Esophagus squamous epithelium (tissue), 5 donors: ENCODE data around the gene MEIS2. TPM values are rescaled to one million over a fixed set of nuclear protein-coding genes. Genes with fewer than 3 reads are reported as not detected.

ENCODE experiments used
- DNase-seq: peaks from one replicate; lab custom pipeline; 2025; lab: John Stamatoyannopoulos, UW
- H3K27ac ChIP-seq, 4 donors: fragments of 200-600 bp; sonication (generic); one replicate each; pipeline ENCODE4 v1.5.1; 2016 to 2019; ENCODE audit warnings: mild to moderate bottlenecking in 1 of 4
- H3K27me3 ChIP-seq, 4 donors: fragments of 200-600 bp; sonication (generic); 1 replicate in 3 of 4; 2 replicates in 1 of 4; pipeline versions ENCODE4 v1.5.1 to v1.6.0; 2017 to 2021; ENCODE audit warnings: antibody characterized with exemption in 1 of 4
- H3K36me3 ChIP-seq, 3 donors: fragments of 200-600 bp; sonication (generic); one replicate each; pipeline ENCODE4 v1.5.1; 2016 to 2019
- H3K4me1 ChIP-seq, 3 donors: fragments of 200-600 bp; sonication (generic); one replicate each; pipeline ENCODE4 v1.5.1; 2017 to 2019
- H3K4me3 ChIP-seq, 4 donors: fragments of 200-600 bp; sonication (generic); 1 replicate in 3 of 4; 2 replicates in 1 of 4; pipeline ENCODE4 v1.5.1; 2016 to 2019; ENCODE audit warnings: mild to moderate bottlenecking in 2 of 4, moderate library complexity in 1 of 4
- H3K9me3 ChIP-seq, 3 donors: fragments of 200-600 bp; sonication (generic); one replicate each; pipeline ENCODE4 v1.5.1; 2016 to 2019
- POLR2A ChIP-seq, 4 donors: fragments of 450-650 bp; IDR thresholded peaks; one replicate each; pipeline ENCODE4 v1.6.1; 2017; ENCODE audit warnings: antibody characterized with exemption in 4 of 4, mild to moderate bottlenecking in 4 of 4, moderate library complexity in 3 of 4
- WGBS, 2 donors: methylation state at CpG; one replicate each; pipeline ENCODE4 v1.1.5; 2018; 5-methylcytosine and 5-hydroxymethylcytosine counted together
- intact Hi-C: fragments of 100-400 bp; cut with DNase I; formaldehyde crosslinking; loops from one replicate; pipeline ENCODE4 v1.15.0; 2022
- total RNA-seq, 4 donors: library from RNA; depleted of rRNA; stranded (reverse); fragments of >200 nt; gene quantifications; one replicate each; pipeline ENCODE4 v1.1.0, GENCODE V29; 2016
- TF ChIP-seq, protein P1 (sequence below), 6 experiments: fragments of 450-650 bp in 4 of 6; fragments of 200-600 bp in 2 of 6; sonication (generic) in 2 of 6; IDR thresholded peaks; one replicate each; pipeline ENCODE4 v1.5.1; 2016 to 2019; ENCODE audit warnings: antibody characterized with exemption in 6 of 6, mild to moderate bottlenecking in 4 of 6, moderate library complexity in 4 of 6
- donor health status: DM: yes; HTN: yes; CAD: no.

Gene MEIS2
- total RNA-seq, 4 donors from 2014 or later, result 6.6 to 26.3 (median 9.9) TPM

DNA sequence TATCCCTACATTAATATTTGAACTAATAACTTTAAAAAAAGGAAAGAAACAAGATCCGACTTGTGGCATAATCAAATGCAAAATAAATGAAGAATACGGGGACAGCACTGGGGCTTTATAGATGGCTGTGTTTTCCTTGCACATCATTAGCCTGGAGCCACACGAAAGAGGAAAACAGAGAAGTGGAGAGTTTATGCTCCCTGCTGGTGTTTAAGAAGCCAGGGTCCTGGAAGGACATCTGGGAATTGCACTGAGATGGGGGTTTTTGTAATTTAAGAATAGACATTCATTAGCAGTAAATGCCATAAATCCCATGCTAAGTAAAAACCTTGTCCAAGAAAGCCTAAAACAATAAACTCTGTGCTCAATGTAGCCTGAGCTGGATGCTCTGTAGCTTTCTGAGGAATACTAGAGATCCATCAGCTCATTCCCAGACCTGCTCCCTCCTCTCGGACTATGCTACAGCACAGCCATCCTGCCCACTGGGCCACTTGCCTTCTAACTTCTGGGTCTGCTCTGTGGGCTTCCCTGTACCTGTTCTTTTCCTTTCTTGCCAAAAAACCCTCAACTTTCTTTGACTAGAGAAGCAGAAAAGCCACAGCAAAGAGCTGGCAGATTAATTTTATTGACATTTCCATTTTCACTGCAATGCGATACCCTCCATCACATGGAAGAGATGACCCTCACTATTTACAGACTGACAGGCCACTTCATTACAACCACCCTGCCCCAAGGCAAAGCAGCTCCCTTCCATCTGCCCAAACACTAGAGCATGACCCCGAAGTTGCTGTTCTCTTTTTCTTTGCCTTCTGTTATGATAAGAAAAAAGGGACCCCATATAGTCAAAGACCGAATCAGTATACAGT is 62.3 kb downstream of the MEIS2 start:
- Histone ChIP-seq H3K27me3 (no peaks in the 10 kb centered on the region), H3K36me3 (peaks cover 0 to 12% (median 0%) of the 10 kb centered on the region in 3 donors), H3K27ac (no peak overlapping the region), H3K4me3 (no peak overlapping the region), H3K9me3 (no peaks in the 10 kb centered on the region), H3K4me1 (peaks cover 0 to 18% (median 0%) of the 10 kb centered on the region in 3 donors)
- intact Hi-C loops, result no loop called here
- WGBS, 2 donors, result 70 to 72% methylated on average over 7 of the region's 7 CpGs
- no peak for TF ChIP-seq POLR2A (IDR thresholded peaks at IDR 0.05)
- TF ChIP-seq, protein P1, sequence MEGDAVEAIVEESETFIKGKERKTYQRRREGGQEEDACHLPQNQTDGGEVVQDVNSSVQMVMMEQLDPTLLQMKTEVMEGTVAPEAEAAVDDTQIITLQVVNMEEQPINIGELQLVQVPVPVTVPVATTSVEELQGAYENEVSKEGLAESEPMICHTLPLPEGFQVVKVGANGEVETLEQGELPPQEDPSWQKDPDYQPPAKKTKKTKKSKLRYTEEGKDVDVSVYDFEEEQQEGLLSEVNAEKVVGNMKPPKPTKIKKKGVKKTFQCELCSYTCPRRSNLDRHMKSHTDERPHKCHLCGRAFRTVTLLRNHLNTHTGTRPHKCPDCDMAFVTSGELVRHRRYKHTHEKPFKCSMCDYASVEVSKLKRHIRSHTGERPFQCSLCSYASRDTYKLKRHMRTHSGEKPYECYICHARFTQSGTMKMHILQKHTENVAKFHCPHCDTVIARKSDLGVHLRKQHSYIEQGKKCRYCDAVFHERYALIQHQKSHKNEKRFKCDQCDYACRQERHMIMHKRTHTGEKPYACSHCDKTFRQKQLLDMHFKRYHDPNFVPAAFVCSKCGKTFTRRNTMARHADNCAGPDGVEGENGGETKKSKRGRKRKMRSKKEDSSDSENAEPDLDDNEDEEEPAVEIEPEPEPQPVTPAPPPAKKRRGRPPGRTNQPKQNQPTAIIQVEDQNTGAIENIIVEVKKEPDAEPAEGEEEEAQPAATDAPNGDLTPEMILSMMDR (IDR thresholded peaks at IDR 0.05), result no peak
- no peak for DNase-seq

DNA sequence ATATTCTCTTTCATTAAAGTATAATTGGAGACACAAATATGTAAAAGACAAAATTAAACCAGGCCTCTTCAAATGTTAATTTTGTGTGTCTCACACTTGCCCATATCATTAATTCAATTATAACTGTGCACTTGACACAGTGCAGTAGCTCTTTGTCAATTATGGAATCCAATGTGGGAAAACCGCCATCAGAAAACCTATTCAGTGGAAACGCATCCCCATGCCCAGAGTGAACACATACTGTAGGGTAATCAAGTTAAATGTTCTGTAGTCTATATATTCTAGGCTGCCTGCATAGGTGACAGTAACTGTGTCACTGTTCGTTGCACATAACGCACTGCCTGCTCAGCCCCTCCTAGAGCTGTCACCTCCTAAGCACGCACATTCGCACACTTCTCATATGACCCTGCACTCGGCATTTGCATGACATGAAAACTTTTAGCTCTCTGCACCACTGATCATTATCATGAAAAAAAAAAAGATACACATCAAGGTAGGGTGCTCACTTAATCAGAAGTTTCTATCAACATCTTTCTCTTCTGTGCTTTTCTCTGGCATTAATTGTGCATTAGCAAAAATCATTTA is 63.2 kb downstream of the MEIS2 start:
- Histone ChIP-seq H3K27ac (no peak overlapping the region), H3K9me3 (no peaks in the 10 kb centered on the region), H3K4me3 (no peak overlapping the region), H3K36me3 (peaks cover 0 to 12% (median 0%) of the 10 kb centered on the region in 3 donors), H3K4me1 (peaks cover 0 to 27% (median 2%) of the 10 kb centered on the region in 3 donors), H3K27me3 (no peaks in the 10 kb centered on the region)
- TF ChIP-seq, protein P1 (IDR thresholded peaks at IDR 0.05), result no peak
- WGBS, 2 donors, result 95 to 97% methylated on average over 7 of the region's 7 CpGs
- no peak for DNase-seq
- intact Hi-C loops, result no loop called here

DNA sequence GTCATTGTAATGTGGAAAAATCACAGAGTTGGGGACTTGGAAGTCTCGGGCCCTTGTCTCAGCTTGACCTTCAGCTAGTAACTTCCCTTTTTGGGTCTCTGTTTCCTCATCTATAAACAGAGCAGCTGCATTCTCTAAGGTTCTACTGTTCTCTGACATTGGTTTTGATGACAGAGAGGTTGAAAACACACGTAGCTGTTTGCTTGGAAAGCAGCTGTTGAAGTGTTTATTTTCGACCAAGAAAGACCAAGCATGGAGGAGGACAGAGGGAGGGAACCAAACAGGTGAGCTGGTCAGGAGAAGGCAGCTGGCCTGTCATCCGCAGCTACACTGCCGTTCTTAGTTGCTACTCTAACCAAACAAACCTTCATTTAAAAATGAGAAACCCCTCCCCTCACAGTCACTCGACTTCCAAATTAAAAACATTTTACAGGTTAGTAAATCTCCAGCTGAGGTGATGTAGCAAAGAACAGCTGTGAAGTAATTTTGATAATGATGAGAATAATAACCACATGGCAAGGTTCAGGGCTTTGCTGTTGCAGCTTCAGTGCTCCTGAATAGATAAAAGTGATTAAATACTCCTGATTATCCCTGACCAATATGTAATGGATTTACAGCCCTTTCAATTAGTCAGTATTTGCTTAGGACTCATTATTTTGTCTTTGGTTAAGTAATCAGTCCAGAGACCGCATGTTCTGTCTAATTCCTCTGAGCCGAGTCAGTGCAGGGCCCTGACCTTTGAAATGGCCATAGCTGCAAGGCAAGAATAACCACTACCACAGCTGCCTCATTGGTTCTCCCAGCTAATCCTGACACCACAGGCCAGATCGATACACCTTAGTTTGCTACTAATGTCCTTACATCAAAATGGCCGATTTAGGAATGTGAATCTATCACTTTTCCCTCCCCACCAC is 65.3 kb downstream of the MEIS2 start:
- H3K27ac ChIP-seq, result no peak overlapping the region

DNA sequence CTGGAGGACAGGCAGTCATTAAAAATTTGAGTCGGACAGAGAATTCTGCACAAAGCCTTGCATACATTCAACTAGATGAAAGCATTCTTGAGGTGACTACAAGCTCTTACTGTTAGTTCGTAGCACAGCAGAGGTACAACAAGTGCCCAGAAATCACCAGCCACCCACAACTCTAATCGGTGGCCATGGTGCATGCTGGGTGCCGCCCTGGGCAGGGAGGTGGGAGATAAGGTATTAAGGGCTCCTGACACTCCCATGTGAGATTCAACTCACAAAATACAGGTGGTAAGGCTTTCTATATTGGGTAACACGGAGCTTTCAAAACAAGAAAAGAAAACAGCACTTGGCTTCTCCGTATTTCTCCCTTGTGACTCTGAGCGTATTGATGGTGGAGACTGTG is 66.0 kb downstream of the MEIS2 start:
- Histone ChIP-seq H3K4me1 (peaks cover 0 to 45% (median 5%) of the 10 kb centered on the region in 3 donors), H3K36me3 (peaks cover 0 to 7% (median 0%) of the 10 kb centered on the region in 3 donors), H3K27ac (no peak overlapping the region), H3K9me3 (no peaks in the 10 kb centered on the region), H3K27me3 (no peaks in the 10 kb centered on the region), H3K4me3 (no peak overlapping the region)
- TF ChIP-seq POLR2A (IDR thresholded peaks at IDR 0.05), result no peak
- TF ChIP-seq, protein P1 (IDR thresholded peaks at IDR 0.05), result no peak
- no peak for DNase-seq
- intact Hi-C loops, result no loop called here
- WGBS, 2 donors, result 84 to 85% methylated on average over 5 to 7 of the region's 7 CpGs

More for the DNA sequence above, 65.3 kb downstream of the MEIS2 start:
- no peak for TF ChIP-seq POLR2A (IDR thresholded peaks at IDR 0.05)
- TF ChIP-seq, protein P1 (IDR thresholded peaks at IDR 0.05), result no peak
- Histone ChIP-seq H3K4me3 (no peak overlapping the region), H3K9me3 (no peaks in the 10 kb centered on the region), H3K4me1 (peaks cover 0 to 44% (median 5%) of the 10 kb centered on the region in 3 donors), H3K36me3 (peaks cover 0 to 7% (median 0%) of the 10 kb centered on the region in 3 donors), H3K27me3 (no peaks in the 10 kb centered on the region)
- intact Hi-C loops, result no loop called here
- WGBS, 2 donors, result 71 to 74% methylated on average over 10 of the region's 10 CpGs
- no peak for DNase-seq
